Body of pancreas (tissue), 4 donors: ENCODE data around the gene PITRM1. TPM values are rescaled to one million over a fixed set of nuclear protein-coding genes. Genes with fewer than 3 reads are reported as not detected.

Experiments used
- ATAC-seq: fragments of 150-250 bp; one replicate; pipeline ENCODE4 v1.9.1; 2016
- DNase-seq, 4 donors: peaks; one replicate each; pipeline ENCODE4 v3.0.0-alpha.2; 2019
- H3K27ac ChIP-seq, 4 donors: fragments of 200-600 bp; sonication (generic); 1 replicate in 3 of 4; 2 replicates in 1 of 4; pipeline versions ENCODE4 v1.5.1 to v1.6.1; 2016 to 2019; ENCODE audit warnings: mild to moderate bottlenecking in 1 of 4, mixed read lengths in 1 of 4, moderate library complexity in 1 of 4
- H3K27me3 ChIP-seq, 2 donors: fragments of 200-600 bp; sonication (generic); one replicate each; pipeline ENCODE4 v1.6.0; 2016; ENCODE audit warnings: mild to moderate bottlenecking in 1 of 2
- H3K36me3 ChIP-seq, 2 donors: fragments of 200-600 bp; sonication (generic); replicated peaks in 1 of 2; 2 replicates each; pipeline ENCODE4 v1.5.1; 2016; ENCODE audit warnings: low read depth in 2 of 2; ENCODE audit not compliant: insufficient read depth in 1 of 2
- H3K4me1 ChIP-seq: fragments of 200-600 bp; sonication (generic); one replicate; pipeline ENCODE4 v1.6.0; 2016
- H3K4me3 ChIP-seq, 2 donors: fragments of 200-600 bp; sonication (generic); 1 replicate in 1 of 2; 2 replicates in 1 of 2; pipeline ENCODE4 v1.5.1; 2016 to 2019
- H3K9me3 ChIP-seq, 3 donors: fragments of 200-600 bp; sonication (generic); 1 replicate in 2 of 3; 2 replicates in 1 of 3; pipeline ENCODE4 v1.5.1; 2016
- CTCF ChIP-seq, 7 experiments: fragments of 450-650 bp in 4 of 7; fragments of 200-600 bp in 3 of 7; sonication (generic) in 3 of 7; IDR thresholded peaks; one replicate each; pipeline ENCODE4 v1.5.1; 2016 to 2019; ENCODE audit warnings: antibody characterized with exemption in 7 of 7
- POLR2A ChIP-seq, 3 donors: fragments of 450-650 bp; IDR thresholded peaks; one replicate each; pipeline ENCODE4 v1.6.1; 2016; ENCODE audit warnings: antibody characterized with exemption in 3 of 3, mild to moderate bottlenecking in 2 of 3
- WGBS, 2 donors: methylation state at CpG; one replicate each; pipeline ENCODE4 v1.1.5; 2017; 5-methylcytosine and 5-hydroxymethylcytosine counted together
- intact Hi-C: fragments of 100-400 bp; cut with DNase I; formaldehyde crosslinking; loops from one replicate; pipeline ENCODE4 v1.15.1; 2023
- total RNA-seq, 2 donors: library from RNA; depleted of rRNA; stranded (reverse); fragments of >200 nt; gene quantifications; one replicate each; pipeline ENCODE4 v1.1.0, GENCODE V29; 2016

The PITRM1 gene
- total RNA-seq, 2 donors from 2014 or later = 34.9 to 45.4 TPM

DNA sequence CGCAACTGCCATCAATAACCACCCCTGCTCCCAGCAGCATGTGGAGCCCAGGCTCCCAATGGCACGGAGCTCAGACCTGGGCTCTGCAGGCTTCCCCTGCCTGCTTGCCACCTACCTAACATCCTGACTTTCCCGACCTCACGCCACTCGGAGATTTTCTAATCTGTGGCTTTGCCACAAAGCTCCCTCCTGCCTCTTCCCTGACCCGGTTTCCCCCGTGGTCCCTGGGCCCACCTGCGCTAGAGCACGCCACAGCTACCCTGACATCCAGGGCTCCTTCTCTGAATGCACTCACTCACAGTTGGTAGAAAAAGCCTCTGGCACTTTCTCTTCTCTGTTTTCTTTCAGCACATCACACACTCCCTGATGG is 20.0 kb downstream of the PITRM1 start:
- no peaks in the 10 kb centered on the region for H3K27me3 ChIP-seq
- no peak overlapping the region for H3K4me3 ChIP-seq
- peaks cover 30 to 45% of the 10 kb centered on the region in 2 donors for H3K36me3 ChIP-seq
- WGBS, 2 donors = 82 to 91% methylated on average over 9 of the region's 9 CpGs
- no peak for ATAC-seq
- no peaks in the 10 kb centered on the region for H3K9me3 ChIP-seq
- H3K4me1 ChIP-seq = no peaks in the 10 kb centered on the region
- no peak for DNase-seq
- intact Hi-C loops = no loop called here
- no peak for TF ChIP-seq POLR2A (IDR thresholded peaks at IDR 0.05)
- no peak overlapping the region for H3K27ac ChIP-seq

GRCh38 chr10:3151889-3152565 is 20.6 kb downstream of the PITRM1 start:
- no peaks in the 10 kb centered on the region for H3K27me3 ChIP-seq
- H3K36me3 ChIP-seq = peaks cover 36 to 47% of the 10 kb centered on the region in 2 donors
- ATAC-seq = no peak

DNA sequence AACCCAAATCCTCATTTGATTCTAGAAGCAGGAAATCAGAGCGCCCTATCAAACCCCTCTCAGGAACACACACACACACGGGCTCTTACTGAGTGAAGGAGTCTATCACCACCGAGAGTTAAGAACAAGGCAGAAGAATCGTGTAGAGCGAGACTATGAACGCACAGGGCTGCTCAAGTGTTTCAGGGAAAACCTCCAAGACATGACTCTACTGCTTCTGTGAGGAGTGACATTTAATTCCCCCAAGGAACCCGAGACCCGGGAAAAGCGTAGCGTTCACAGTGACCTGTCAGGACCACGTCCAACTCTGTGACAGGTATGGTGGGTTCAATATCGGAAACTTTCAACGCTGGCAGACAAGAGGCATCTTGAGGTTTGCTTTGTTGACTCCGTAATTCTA is 21.6 kb downstream of the PITRM1 start:
- WGBS, 2 donors = 89 to 91% methylated on average over 14 of the region's 14 CpGs
- Histone ChIP-seq H3K27me3 (no peaks in the 10 kb centered on the region), H3K9me3 (no peaks in the 10 kb centered on the region), H3K4me1 (no peaks in the 10 kb centered on the region), H3K4me3 (no peak overlapping the region), H3K27ac (no peak overlapping the region), H3K36me3 (peaks cover 38 to 46% of the 10 kb centered on the region in 2 donors)
- intact Hi-C loops = no loop called here
- DNase-seq (no peak), ATAC-seq (no peak)
- TF ChIP-seq CTCF (IDR thresholded peaks at IDR 0.05) (no peak), POLR2A (IDR thresholded peaks at IDR 0.05) (no peak)

More at GRCh38 chr10:3151889-3152565, 20.6 kb downstream of the PITRM1 start:
- TF ChIP-seq POLR2A (IDR thresholded peaks at IDR 0.05) = no peak
- no peak for TF ChIP-seq CTCF (IDR thresholded peaks at IDR 0.05)
- H3K9me3 ChIP-seq = no peaks in the 10 kb centered on the region
- intact Hi-C loops = no loop called here
- no peaks in the 10 kb centered on the region for H3K4me1 ChIP-seq
- 91 to 94% methylated on average over 13 of the region's 13 CpGs for whole genome bisulfite sequencing, 2 donors
- no peak overlapping the region for H3K4me3 ChIP-seq
- no peak overlapping the region for H3K27ac ChIP-seq
- DNase-seq = no peak

DNA sequence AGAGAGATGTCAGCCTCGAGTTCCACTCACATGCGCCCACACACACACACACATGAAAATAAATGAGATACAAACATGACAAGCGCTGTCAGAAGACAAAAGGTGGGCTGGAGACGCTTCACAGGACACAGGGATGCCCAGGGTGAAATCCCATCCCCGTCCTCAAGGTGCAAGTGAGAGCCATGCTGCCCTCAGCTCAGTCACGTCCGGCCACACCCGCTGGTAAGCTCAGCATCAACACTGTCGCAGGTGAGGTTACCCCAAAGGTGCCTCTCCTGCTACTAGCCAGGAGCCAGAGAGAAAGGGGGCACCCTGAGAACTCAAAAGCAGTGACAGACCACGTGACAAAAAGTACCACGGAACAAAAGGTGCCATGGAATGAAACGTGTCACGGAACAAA is 22.2 kb downstream of the PITRM1 start:
- ATAC-seq = no peak
- no peaks in the 10 kb centered on the region for H3K9me3 ChIP-seq
- DNase-seq = no peak
- H3K27ac ChIP-seq = no peak overlapping the region
- peaks cover 36 to 49% of the 10 kb centered on the region in 2 donors for H3K36me3 ChIP-seq
- no peaks in the 10 kb centered on the region for H3K27me3 ChIP-seq
- TF ChIP-seq POLR2A (IDR thresholded peaks at IDR 0.05) (no peak), CTCF (IDR thresholded peaks at IDR 0.05) (no peak)
- WGBS, 2 donors = 91 to 95% methylated on average over 13 of the region's 13 CpGs
- H3K4me1 ChIP-seq = no peaks in the 10 kb centered on the region
- H3K4me3 ChIP-seq = no peak overlapping the region
- intact Hi-C loops = no loop called here

DNA sequence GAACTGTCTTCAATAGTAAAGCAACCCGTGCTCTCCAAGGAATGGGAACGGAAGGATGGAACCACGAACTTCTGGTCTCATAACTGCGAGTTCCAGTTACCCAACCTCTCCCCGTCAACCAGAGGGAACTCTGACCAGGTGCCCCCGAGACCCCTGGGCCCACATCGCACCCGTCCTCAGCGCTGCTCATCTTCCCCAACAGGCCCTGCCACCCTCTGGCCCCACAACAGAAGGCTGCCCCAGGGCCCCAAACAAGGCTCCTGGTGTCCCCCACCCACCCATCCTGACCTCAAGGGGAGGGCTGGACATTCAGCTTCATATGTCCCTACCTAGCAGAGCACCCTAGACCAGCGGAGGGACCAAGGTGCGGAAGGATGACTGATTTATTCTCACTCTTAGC is 22.7 kb downstream of the PITRM1 start:
- Histone ChIP-seq H3K9me3 (no peaks in the 10 kb centered on the region), H3K27me3 (no peaks in the 10 kb centered on the region), H3K27ac (no peak overlapping the region), H3K4me1 (no peaks in the 10 kb centered on the region), H3K4me3 (no peak overlapping the region), H3K36me3 (peaks cover 32 to 49% of the 10 kb centered on the region in 2 donors)
- DNase-seq (no peak), ATAC-seq (no peak)
- TF ChIP-seq POLR2A (IDR thresholded peaks at IDR 0.05) (no peak), CTCF (IDR thresholded peaks at IDR 0.05) (no peak)
- 78 to 90% methylated on average over 11 of the region's 11 CpGs for WGBS, 2 donors
- intact Hi-C loops = no loop called here
